Superior temporal gyrus (tissue), 1 donor: ENCODE data around the gene KDM1B.

ENCODE experiments used
- DNase-seq: peaks from one replicate; pipeline ENCODE4 v3.0.0-alpha.2; 2016; ENCODE audit errors: extremely low spot score

KDM1B gene, protein sequence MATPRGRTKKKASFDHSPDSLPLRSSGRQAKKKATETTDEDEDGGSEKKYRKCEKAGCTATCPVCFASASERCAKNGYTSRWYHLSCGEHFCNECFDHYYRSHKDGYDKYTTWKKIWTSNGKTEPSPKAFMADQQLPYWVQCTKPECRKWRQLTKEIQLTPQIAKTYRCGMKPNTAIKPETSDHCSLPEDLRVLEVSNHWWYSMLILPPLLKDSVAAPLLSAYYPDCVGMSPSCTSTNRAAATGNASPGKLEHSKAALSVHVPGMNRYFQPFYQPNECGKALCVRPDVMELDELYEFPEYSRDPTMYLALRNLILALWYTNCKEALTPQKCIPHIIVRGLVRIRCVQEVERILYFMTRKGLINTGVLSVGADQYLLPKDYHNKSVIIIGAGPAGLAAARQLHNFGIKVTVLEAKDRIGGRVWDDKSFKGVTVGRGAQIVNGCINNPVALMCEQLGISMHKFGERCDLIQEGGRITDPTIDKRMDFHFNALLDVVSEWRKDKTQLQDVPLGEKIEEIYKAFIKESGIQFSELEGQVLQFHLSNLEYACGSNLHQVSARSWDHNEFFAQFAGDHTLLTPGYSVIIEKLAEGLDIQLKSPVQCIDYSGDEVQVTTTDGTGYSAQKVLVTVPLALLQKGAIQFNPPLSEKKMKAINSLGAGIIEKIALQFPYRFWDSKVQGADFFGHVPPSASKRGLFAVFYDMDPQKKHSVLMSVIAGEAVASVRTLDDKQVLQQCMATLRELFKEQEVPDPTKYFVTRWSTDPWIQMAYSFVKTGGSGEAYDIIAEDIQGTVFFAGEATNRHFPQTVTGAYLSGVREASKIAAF

DNA sequence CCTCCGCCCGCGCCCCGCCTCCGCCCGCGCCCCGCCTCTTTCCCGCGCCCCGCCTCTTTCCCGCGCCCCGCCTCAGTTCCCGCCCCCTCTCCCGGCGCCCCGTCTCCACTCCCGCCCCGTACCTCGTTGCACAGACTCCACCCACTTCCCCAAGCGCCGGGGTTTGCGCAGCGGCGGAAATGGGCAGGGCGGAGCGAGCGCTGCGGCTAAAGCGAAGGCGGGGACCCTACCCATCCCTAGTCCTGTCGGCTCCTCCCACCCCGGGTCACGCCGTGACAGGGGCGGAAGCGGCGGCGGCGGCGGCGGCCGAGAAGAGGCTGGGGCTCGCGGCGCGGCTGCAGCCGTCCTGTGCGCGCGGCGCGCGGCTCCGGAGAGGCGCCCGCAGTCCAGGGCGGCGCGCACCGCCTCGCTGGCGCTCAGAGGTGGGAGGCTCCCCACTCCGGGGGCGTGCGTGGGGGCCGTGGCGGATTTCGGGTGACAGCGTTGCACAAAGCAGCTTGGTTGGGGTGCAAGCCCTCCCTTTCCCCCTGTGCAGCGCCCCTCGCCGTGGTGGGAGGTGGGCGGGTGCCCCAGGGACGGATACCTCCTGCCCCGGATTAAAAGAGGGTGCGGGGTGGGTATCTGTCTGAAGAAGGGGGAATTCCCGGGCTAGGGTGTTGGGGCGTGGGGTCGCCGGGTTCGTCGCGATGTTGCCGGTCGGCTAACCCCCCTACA, at the start of gene KDM1B:
Gene KDM1B, plus strand, starts transcription at position 273 of the 714 bp plus-strand sequence. CDS start 4,474 bp downstream, outside the sequence.
- peak; percentile 97 for DNase-seq

DNA sequence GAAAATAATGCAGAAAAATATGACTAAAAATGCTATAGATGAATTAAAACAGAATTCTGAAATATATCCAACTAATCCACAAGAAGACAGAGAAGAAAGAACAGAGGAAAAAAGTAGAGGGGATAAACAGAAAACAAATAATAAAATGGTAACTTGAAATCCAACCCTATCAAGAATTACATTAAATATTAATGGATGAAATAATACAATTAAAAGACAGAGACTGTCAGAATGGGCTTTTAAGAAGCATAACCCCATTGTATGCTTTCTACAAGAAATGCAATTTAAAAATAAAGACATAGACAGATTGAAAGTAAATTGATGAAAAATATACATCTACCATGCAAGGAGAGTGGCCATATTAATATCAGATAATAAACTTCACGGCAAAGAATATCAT, 48.2 kb upstream of the KDM1B start:
- DNase-seq = no peak

DNA sequence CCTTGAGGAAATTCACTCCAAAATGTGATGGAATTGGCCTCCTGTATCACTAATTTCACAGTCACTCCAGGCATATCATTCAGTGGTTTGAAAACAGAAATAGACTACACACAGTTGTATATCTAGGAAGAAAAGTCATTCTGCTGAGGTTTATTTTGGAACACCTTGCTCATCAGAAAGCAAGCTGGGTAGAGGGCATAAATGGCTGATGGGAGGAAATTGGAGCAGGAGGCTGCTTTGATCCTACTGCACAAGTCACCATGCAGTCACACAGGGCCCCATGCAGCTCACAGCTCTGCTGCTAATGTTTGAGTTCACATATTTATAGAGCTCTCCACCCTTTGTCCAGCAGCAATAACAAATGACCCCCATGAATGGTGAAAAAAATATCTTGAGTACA, 45.1 kb upstream of the KDM1B start:
- no peak for DNase-seq

DNA sequence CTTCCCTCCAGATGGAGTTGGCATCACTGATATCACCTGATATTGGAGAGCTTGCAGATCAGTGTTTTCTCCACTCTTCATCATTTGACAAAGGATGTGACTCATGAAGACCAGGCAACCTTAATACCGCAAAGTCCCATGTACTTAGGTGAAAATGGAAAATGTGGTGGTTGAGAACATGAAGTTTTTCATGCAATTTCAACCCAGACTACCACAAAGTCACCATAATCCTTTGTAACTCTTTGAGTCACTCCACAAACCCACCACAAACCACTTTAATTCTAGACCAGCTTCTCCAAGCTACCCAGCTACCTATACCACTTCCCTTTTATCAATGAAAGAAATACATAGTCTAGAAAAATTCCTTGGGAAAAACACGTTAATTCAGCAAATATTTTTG, 39.9 kb upstream of the KDM1B start:
- DNase-seq = no peak

DNA sequence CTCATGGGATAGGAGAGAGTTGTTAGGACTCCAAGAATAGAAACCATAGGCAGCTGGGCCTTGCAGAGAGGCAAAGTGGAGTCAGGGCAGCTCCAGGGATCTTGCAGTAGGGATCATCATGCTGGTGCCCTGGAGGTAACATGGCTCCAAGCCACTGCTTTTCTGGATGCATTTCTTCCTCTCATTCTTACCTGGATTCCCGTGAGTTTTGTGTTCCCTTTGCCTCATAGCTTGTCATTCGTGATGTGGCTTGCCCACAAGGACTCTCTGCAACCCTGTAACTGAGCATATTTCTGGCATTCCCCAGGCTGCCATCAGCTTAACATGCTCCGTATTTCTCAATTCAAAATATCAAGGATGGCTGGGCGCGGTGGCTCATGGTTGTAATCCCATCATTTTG, 38.1 kb upstream of the KDM1B start:
- DNase-seq = no peak

DNA sequence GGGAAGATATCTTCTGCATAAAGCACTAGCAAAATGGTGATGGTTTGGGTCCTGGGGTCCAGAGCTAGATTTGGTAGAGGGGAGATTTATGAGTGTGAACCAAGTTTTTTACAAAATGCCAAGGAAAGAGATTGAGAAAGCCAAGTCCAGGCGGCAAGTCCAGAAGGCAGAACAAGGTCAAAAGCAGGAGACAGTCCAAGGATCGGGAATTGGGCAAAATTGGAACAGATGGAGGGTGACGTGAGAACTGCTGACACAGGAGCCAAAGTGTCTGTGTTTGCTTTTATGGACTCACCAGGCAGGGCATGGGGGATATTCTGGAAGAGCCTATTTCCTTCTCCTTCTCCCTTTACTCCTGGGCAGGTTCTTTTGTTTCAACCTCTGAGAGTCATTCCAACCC, 36.9 kb upstream of the KDM1B start:
- DNase-seq = no peak

DNA sequence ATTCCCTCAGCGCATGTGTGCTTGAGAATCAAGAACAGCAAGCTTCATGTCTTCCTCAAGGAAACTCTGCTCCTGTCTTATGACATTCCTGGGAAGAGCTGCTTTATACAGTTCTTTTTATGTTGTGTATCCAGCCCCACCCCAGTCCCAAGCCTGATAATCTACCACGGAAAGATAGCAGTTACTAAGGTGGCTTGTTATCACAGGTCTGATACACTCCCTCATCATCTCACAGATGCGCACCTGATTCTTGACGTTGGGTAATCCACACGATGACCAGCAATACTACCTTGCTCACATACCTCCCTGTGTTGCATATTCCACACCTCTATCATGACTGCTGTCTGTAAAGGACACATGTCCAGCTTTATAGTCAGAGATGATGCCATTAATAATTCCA, 36.0 kb upstream of the KDM1B start:
- DNase-seq = no peak

DNA sequence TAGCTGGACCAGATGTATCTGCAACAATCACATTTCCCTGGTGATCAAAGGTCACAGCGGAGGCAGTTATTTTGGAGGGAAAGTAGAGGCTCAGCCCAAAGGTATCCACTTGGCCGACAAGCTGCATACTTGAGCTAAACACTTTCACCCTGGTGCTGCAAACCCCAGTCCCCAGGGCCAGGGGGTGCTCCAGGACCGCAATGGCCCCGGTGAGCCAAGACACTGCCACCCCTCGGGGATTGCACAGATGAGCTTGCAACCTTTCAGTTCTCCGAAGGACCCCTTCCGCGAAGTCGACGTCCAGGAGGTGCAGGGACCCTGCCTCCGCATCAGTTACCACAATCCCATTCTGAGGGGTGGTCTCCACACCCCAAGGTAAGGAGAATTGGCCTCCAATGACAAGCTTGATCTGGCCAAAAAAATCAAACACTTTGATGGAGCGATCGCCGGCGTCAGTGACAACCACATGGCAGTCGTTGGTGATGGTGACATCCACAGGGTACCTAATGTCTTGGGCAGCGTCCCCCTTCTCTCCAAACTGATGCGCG, 33.6 kb upstream of the KDM1B start:
- DNase-seq = no peak

DNA sequence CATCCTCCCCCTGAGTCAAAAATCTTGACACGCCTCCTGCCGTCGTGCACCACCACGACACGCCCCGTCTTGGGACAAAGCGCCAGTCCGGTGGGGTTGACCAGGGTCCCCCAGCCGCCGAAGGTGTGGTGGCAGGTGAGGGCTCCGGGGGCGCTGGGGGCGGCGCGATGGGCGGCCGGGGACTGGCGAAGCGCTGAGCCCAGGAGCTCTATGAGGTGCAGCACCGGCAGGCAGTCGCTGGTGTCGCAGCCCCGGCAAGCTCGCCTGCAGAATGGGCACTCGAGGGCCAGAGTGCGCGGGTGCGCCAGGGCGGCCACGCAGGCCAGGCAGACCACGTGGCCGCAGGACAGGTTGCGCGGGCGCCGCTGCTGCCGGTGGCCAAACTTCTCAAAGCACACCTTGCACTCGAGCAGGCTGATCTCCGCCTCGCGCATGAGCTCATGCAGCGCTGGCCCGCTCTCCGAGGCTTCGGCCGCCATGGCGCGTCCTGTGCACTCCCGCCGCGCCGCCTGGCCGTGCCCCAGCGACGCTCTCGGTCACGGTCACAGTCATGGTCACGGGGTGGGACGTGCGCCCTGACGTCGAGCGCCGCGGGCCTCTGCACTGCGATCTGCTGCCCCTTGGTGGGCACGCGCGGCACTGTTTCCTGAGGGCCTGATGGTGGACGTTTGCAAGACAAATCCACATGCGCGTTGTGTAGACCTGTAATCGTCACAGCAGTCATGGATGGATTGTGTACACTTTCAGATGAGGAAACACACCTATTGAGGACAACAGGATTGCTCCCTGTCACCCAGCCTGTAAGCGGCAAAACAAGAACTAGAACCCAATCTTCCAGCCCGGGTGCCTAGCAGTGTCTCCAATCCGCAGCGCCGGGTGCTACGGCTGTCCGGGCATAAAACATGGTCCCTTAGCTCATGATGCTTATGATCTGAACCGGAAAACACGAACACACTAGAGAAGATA, 32.8 kb upstream of the KDM1B start, which contains the start of gene NHLRC1:
Gene NHLRC1, minus strand, starts transcription at position 550 of the 966 bp plus-strand sequence. Its CDS starts 71 bp downstream, at position 479.
- DNase-seq = peak; percentile 91

DNA sequence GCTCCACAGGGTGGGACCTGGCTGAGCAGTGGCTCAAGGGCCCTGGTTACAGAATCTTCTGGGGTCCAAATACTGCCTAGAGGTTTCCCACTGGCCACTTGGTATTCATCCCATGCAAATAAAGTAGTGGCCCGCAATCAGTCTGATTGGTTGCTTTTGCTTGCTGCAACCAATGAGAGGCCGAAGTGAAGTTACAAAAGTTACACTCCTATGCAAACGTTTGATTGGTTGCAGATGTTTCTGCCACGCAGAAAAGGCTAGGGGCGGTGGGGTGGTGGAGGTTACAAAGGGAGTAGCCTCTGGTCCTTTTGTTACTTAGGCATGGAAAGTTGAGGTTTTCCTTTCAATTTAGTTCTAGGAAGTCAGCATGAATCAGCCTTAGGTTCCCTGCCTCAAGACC, 29.1 kb upstream of the KDM1B start:
- no peak for DNase-seq

DNA sequence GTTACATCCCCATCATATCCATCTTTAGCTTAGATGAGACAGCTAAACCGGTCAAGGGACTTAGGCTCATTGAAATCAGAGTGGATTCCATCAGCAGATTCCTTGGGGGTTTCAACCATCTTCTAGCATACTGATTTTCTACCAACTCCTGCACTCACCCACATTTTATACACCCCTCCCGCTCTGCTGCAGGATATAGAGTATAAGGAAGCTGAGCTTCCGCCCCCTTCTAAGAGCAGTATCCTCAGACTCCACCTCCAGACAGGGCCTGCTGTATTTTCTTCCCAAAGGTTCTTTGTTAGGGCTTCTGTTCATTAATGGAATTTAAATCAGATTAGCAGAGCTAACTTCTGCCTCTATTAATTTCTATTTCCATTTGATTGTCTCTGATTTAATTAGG, 22.9 kb upstream of the KDM1B start:
- no peak for DNase-seq

DNA sequence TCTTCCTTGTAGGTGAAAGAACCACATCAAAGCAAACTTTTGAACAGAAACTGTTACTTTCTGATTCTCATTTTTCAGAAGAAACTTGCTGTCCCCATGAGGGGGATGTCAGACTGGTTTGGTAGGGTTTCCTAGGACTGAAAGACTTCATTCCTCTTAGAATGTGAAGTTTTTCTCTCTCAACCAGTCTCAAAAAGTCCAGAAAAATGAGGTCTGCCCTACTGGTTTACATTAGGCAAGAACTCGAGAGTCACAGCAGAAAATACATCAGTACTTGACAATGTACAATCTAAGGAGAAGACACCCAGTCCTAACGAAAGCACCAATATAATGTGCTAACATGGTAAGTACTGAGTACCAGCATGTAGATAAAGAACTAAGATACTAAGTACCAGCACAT, 20.1 kb upstream of the KDM1B start:
- DNase-seq = no peak

DNA sequence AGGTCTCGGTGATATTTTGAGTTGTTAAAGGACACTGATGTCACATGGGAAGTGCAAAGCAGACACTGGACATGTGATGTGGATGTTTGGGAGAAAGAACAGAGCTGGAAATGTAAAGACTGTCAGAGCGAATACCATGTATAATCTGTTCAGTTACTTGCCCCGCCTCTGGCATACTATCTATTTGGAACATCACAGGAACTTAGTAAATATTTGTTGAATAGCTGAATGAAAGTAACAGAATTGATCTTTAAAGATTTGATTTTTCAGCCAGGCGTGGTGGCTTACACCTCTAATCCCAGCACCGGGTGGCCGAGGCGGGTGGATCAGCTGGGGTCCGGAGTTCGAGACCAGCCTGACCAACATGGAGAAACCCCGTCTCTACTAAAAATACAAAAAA, 19.0 kb upstream of the KDM1B start:
- DNase-seq = no peak

DNA sequence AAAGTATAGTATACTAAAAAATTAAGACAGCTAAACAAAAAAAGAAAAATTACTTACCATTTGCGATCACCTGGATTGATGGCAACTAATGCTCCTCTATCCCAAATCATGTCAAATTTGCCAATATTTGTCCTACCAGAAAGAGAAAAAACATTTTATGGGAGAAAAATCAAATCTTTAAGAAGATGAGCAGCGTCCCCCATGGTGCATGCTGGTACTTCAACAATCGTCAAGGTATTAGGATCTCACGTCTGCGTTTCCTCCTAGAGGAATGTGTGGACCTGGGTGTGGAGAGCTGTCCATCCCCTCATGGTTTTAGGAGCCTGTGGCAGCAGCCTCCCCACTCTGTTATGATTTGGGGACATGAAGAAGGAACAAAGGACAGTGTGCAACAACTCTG, 16.3 kb upstream of the KDM1B start:
- no peak for DNase-seq

DNA sequence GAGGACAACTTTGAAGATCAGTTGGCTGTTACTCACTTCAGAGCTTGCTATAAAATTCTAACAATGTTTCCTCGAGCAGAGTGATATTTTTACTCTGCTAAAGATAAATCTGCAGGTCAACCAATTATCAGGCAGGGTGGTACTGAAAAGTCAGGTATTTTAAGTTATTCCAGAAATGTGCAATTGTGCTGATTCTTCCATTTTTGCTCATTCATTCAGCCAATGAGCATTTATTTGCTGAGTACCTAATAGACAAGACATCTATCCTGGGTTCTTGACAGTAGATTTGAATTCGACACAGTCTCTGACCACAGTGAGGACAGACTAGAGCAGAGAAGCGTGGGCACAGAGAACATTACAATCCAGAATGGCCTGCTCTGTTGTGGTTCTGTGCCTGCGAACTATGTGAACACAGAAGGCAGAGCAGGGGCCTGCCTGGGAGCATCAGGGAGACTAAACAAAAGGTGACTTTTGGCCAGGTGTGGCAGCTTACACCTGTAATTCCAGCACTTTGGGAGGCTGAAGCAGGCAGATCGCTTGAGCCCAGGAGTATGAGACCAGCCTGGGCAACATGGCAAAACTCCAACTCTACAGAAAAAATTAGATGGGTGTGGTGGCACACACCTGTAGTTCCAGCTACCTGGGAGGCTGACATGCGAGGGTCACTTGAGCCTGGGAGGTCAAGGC, 15.1 kb upstream of the KDM1B start:
- DNase-seq = no peak

DNA sequence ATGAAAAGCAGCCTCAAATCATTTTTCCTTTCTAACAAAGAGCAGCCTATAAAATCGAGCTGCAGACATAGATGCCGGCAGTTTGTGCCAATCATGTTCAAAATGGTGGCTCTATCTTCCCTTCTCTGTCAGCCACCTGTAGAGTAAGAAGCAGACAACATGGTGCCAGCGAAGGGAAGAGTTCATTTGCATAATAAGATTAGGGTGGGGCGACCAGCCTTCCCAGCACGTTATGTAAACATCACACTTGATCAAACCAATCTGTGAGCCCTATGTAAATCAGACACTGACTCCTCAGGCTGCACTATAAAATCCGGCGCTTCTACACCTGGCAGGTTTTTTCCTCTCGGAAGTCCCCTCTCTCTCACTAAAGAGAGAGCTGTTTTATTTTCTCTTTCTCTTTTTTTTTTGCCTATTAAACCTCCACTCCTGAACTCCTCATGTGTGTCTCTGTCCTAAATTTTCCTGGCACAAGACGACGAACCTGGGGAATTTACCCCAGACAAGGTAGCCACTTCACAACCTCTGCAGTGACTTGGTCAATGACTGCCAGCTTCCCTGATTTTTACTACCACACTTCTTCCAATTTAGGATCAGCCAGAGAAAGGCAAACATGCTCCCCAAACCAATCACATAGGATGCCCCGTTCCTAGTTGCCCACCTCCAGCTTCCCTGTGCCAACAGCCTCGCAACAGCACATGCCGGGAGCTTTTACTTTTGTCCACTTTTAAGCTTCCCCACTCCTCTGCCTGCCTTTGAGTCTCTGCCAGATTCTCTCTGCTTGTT, 13.2 kb upstream of the KDM1B start:
- DNase-seq = no peak

DNA sequence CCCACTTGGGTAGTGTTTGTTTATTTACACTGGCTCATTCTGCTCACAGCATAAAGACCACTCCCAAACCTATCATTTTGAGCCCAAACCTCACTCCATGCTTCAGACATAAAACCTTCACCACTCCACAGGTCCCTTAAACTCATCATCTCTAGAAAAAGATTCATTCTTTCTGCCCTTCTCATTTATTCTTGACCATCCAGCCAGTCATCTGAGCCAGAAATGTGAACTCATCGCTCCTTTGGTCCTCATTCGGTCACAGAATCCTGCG, 12.7 kb upstream of the KDM1B start:
- DNase-seq = no peak

DNA sequence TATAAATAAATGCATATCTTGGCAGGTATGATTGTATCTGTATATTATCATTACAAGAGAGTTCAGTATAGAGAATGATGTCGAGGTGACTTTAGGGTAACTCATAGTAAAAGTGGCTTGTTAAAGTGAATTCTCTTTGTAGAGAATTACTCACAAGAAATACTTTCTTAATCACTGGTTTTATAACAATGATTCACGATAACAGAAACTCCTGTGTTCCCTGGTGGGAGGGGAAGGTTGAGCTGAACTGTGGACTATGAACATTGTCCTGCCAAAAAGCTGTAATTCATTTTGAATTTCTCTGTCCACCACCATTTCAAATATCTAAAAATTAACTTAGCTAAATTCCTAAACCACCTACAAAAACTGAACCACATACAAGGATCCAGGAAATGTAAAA, 8.1 kb upstream of the KDM1B start:
- no peak for DNase-seq

DNA sequence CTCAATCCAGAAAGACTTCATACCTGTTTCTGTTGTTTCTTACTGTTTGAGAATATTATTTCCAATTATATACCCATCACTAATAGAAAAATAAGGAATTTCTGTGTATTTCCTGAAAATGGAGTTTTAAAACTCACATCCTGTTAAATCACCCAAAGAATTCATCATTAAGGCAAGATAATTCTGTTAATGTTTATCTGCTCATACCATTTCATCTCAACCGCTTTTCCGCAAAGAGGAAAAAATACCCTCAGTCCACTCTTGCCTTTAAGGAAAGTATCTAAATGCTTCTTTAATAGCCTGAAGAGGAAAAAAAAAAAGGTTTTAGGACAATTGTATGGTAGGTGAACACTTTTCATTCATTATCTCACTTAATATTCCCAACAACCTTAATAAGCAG, 7.6 kb upstream of the KDM1B start:
- DNase-seq = no peak
